ENCODE results near the gene MTMR10.

The MTMR10 gene

DNA sequence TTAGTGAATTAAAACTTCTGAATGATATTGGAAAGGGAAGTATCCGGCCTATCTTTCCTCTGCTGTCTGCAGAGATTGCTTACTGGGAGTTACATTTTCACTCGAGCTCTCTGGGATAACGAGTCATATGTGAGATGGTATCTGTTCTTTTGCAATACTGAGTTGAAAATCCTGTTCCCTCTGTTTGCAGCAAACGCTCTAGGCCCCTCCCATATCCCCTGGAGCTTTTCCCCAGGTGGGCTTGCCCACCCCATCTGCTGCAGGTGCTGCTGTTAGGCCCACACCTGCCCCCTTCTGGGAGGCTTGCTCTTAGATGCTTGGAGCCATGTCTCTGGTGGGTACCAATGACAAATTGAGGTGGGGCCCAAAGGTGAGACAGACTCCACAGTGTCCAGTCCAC, 42.7 kb upstream of the MTMR10 start:
- Histone ChIP-seq H3K27me3 (ENCODE audit: insufficient read depth, poor library complexity, severe bottlenecking) (no peaks in the 10 kb centered on the region), H3K27ac (replicated peaks) (no peak overlapping the region), H3K4me3 (replicated peaks; ENCODE audit: insufficient read depth, low read length) (no peak overlapping the region)
- TF ChIP-seq GABPA (IDR thresholded peaks at IDR 0.05; ENCODE audit: low read depth) = no peak
- no peak for TF ChIP-seq SPI1 (IDR thresholded peaks at IDR 0.05; ENCODE audit: borderline replicate concordance, low read depth)
- TF ChIP-seq POLR2AphosphoS5 (IDR thresholded peaks at IDR 0.05; ENCODE audit: low read depth) = no peak
- TF ChIP-seq, protein P1, sequence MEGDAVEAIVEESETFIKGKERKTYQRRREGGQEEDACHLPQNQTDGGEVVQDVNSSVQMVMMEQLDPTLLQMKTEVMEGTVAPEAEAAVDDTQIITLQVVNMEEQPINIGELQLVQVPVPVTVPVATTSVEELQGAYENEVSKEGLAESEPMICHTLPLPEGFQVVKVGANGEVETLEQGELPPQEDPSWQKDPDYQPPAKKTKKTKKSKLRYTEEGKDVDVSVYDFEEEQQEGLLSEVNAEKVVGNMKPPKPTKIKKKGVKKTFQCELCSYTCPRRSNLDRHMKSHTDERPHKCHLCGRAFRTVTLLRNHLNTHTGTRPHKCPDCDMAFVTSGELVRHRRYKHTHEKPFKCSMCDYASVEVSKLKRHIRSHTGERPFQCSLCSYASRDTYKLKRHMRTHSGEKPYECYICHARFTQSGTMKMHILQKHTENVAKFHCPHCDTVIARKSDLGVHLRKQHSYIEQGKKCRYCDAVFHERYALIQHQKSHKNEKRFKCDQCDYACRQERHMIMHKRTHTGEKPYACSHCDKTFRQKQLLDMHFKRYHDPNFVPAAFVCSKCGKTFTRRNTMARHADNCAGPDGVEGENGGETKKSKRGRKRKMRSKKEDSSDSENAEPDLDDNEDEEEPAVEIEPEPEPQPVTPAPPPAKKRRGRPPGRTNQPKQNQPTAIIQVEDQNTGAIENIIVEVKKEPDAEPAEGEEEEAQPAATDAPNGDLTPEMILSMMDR (IDR thresholded peaks at IDR 0.05; ENCODE audit: insufficient read depth, low read length) = no peak
- TF ChIP-seq, protein P2, sequence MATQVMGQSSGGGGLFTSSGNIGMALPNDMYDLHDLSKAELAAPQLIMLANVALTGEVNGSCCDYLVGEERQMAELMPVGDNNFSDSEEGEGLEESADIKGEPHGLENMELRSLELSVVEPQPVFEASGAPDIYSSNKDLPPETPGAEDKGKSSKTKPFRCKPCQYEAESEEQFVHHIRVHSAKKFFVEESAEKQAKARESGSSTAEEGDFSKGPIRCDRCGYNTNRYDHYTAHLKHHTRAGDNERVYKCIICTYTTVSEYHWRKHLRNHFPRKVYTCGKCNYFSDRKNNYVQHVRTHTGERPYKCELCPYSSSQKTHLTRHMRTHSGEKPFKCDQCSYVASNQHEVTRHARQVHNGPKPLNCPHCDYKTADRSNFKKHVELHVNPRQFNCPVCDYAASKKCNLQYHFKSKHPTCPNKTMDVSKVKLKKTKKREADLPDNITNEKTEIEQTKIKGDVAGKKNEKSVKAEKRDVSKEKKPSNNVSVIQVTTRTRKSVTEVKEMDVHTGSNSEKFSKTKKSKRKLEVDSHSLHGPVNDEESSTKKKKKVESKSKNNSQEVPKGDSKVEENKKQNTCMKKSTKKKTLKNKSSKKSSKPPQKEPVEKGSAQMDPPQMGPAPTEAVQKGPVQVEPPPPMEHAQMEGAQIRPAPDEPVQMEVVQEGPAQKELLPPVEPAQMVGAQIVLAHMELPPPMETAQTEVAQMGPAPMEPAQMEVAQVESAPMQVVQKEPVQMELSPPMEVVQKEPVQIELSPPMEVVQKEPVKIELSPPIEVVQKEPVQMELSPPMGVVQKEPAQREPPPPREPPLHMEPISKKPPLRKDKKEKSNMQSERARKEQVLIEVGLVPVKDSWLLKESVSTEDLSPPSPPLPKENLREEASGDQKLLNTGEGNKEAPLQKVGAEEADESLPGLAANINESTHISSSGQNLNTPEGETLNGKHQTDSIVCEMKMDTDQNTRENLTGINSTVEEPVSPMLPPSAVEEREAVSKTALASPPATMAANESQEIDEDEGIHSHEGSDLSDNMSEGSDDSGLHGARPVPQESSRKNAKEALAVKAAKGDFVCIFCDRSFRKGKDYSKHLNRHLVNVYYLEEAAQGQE (IDR thresholded peaks at IDR 0.05; ENCODE audit: insufficient replicate concordance, low read depth) = no peak
- no peak for DNase-seq (ENCODE audit: low read depth in 1 of 2, low spot score in 1 of 2)

DNA sequence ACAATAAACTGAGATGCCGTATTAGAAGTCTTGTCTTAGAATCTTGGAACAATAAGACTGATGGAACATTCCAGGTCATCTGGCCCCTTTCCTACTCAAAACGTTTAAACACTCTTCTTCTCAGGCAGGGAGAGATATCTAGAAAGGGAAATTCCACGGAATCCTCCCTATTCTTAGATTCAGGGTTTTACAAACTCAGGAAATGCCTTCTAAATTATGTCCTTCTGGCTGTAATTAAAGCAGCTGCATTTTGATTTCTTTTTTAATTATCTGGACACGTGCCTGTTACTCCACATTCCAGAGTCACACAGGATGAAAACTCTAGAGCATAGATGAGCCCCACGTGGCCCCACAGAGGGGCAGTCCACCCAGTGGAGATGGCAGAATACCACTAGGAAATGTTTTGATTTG, 41.5 kb upstream of the MTMR10 start:
- DNase-seq (ENCODE audit: low read depth in 1 of 2, low spot score in 1 of 2) = no peak
- Histone ChIP-seq H3K27ac (replicated peaks) (no peak overlapping the region), H3K4me3 (replicated peaks; ENCODE audit: insufficient read depth, low read length) (no peak overlapping the region), H3K27me3 (ENCODE audit: insufficient read depth, poor library complexity, severe bottlenecking) (no peaks in the 10 kb centered on the region)
- no peak for TF ChIP-seq SPI1 (IDR thresholded peaks at IDR 0.05; ENCODE audit: borderline replicate concordance, low read depth)
- no peak for TF ChIP-seq POLR2AphosphoS5 (IDR thresholded peaks at IDR 0.05; ENCODE audit: low read depth)
- TF ChIP-seq, protein P1 (IDR thresholded peaks at IDR 0.05; ENCODE audit: insufficient read depth, low read length) = no peak
- no peak for TF ChIP-seq GABPA (IDR thresholded peaks at IDR 0.05; ENCODE audit: low read depth)
- TF ChIP-seq, protein P2 (IDR thresholded peaks at IDR 0.05; ENCODE audit: insufficient replicate concordance, low read depth) = no peak

DNA sequence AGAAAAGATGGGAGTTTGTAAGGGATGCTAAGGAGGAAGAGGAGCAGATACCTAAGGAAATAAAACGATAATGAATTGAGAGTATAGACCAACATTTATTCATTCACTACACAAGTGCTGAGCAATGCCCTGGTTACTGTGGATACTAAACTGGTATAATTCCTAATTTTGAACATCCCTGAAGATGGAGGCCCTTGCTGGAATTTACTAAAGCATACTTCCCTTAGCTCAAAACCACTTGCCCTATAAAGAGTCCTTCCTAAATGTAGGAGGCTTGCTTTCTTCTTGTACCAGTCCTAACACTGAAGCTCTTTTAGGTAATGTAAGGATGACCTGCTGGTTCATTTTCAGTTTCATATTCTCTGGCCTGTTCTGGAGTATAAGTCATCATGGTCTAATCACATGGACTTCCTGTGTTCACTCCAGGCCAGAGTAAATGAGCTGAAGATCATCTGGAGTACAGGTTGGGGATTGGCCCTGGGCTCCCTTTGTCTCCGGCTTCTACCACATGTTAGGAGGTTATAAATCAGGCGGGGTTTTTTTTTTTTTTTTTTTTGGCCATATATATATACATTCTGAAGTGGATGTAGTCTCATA, 40.1 kb upstream of the MTMR10 start:
- Histone ChIP-seq H3K27ac (replicated peaks) (no peak overlapping the region), H3K4me3 (replicated peaks; ENCODE audit: insufficient read depth, low read length) (no peak overlapping the region), H3K27me3 (ENCODE audit: insufficient read depth, poor library complexity, severe bottlenecking) (no peaks in the 10 kb centered on the region)
- DNase-seq (ENCODE audit: low read depth in 1 of 2, low spot score in 1 of 2) = no peak
- TF ChIP-seq, protein P1 (IDR thresholded peaks at IDR 0.05; ENCODE audit: insufficient read depth, low read length) = no peak
- TF ChIP-seq GABPA (IDR thresholded peaks at IDR 0.05; ENCODE audit: low read depth) (no peak), POLR2AphosphoS5 (IDR thresholded peaks at IDR 0.05; ENCODE audit: low read depth) (no peak), SPI1 (IDR thresholded peaks at IDR 0.05; ENCODE audit: borderline replicate concordance, low read depth) (no peak)
- TF ChIP-seq, protein P2 (IDR thresholded peaks at IDR 0.05; ENCODE audit: insufficient replicate concordance, low read depth) = no peak

Measured in HL-60 (cell line).